ENCODE data around the gene COX4I2.
"Not testable (repeated sequence)": the region's sequence is repeated elsewhere in the genome, so short reads cannot be mapped to it uniquely, and the experiment has no call there.

The COX4I2 gene

DNA sequence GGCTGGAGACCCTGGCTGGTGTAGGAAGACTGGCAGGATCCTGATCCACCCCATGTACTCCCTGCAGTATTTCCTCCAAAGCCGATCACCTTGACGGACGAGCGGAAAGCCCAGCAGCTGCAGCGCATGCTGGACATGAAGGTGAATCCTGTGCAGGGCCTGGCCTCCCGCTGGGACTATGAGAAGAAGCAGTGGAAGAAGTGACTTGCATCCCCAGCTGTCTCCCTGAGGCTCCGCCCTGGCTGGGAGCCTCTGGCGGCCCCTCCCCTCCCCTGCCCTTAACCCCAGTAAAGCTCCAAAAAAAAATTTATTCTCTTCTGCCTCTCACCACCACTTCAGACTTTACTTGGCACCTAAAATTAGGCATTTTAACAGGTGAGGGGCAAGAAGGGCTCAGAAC, 7.0 kb downstream of the COX4I2 start:
- DNase-seq (ENCODE audit: extremely low spot score, insufficient read length, low read depth), result no peak
- no peak for FAIRE-seq

DNA sequence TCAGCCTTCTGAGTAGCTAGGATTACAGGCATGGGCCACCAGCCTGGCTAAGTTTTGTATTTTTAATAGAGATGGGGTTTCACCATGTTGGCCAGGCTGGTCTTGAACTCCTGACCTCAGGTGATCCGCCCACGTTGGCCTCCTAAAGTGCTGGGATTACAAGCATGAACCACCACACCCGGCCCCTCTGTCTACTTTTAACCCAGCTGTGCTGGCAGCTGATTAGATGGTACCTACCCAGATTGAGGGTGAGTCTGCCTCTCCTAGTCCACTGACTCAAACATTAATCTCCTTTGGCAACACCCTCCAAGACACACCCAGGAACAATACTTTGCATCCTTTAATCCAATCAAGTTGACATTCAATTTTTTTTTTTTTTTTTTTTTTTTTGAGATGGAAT, 10.4 kb downstream of the COX4I2 start:
- DNase-seq (ENCODE audit: extremely low spot score, insufficient read length, low read depth); FAIRE-seq: not testable (repeated sequence)

DNA sequence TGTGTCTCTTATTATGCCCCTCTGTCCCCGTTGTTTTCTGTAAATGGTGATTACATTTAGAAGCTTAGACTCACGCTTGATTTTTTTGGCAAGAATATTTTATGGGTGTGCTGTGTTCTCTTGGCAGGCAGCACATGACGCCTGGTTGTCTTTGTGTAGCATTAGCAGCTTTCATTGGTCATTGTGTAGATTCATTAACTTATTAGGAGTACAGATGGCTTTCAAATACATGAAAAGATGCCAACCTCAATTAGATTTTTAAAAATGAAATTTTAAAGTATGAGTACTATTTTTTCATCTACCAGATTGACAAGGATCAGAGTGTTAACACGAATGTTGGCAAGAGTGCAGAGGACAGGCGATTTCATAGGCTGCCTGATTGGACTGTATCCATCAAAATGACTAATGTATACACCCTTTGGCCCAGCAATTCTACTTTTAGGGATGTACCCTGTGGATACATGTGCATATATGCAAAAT, 15.2 kb downstream of the COX4I2 start:
- DNase-seq (ENCODE audit: extremely low spot score, insufficient read length, low read depth), result no peak
- FAIRE-seq, result no peak

DNA sequence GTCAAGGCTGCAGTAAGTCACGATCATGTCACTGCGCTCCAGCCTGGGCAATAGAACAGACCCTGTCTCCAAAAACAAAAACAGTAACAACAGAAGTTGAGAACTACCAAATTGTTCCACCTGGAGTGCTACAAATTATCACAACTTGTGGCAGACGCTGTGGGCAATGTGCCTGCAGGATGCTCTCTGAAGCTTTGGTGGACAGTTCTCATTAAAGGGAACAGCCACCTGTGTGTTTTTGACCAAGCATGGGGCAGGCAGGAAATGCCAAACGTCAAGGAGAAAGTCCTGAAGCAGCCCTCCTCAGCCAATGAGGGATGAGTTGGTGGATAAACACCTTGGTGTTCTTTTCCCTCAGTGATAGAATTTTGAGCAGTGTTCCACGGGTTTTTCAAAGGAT, 15.8 kb downstream of the COX4I2 start:
- DNase-seq (ENCODE audit: extremely low spot score, insufficient read length, low read depth) (no peak), FAIRE-seq (no peak)

DNA sequence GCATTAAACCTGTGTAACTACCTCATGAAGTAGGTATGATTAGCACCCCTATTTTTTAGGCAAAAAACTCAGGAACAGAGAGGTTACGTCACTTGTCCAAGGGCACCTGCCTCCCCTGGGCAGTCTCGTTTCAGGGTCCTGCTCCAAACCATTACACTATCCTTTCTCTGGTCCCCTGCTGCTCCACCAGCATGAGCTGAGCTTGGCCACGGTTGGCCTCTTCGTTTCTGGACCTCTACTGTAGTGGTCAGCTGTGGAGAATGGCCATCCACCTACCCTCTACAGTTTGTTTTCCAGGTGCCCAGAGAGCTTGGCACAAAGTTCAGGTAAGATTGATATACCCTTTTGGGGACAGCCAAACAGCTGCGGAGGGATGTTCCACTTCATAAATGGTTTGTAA, 16.8 kb downstream of the COX4I2 start:
- FAIRE-seq (no peak), DNase-seq (ENCODE audit: extremely low spot score, insufficient read length, low read depth) (no peak)

DNA sequence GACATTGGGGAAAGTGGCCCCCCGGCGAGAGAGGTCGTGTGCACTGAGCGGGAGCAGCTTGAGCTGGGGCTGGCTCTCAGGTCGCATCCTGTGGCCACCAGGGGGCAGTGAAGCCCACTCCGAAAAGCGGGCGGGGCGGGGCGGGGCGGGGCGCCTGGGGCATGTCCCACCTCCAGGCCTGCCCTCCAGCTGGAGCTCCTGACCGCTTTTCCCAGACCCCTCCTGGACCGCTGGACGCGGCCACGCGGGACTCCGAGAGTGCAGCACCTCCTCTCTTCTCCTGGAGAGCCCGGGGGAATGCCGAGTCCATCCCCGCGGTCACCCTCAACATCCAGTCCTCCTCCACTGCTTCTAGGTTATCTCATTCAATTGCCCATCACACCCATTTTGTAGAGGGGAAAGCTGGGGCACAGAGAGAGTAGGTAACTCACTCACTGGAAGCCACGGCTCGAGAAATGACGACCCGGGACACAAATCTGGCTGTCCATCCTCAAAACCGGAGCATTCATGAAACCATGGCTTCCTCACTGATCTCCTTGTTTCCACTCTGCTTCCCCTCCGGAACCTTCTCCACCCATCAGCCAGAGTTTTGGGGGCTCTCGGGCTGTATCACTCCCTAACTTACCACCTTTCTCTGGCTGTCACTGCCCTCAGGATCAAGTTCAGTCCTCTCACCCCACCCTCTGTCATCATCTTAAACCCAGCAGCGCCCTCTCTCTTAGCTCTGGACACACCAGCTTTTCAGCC, 24.1 kb downstream of the COX4I2 start:
- peak; percentile 73 for DNase-seq (ENCODE audit: extremely low spot score, insufficient read length, low read depth)
- no peak for FAIRE-seq

DNA sequence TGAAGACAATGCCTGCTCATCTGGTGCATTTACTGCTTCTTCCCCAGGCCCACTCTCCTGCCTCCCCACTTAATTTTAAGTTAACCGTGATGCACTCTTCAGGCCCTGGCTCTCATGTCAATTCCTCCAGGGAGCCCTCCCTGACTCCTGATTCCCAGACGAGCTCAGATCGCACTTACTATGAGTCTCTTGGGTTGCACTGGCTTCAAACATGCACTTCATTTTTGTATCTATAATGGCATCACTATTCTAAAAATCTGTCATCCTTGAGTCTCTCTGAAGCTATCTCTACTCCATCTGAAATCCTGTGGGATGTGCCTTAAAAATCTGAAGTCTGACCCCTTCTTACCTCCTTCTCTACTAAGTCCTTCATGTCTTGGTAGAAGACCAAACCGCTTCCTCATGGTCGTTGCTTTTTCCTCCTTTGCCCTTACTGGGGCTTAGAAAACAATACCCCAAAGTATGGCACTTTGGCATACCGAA, 24.7 kb downstream of the COX4I2 start:
- no peak for DNase-seq (ENCODE audit: extremely low spot score, insufficient read length, low read depth)
- no peak for FAIRE-seq

DNA sequence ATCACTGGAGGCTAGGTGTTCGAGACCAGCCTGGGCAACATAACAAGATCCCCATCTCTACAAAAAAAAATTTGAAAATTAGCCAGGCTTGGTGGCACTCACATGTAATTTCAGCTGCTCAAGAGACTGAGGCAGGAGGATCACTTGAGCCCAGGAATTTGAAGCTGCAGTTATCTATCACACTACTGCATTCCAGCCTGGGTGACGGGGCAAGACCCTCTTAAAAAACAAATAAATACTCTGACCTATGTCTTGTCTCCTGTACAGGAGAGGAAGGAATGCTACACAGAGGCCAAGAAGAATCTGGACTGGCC, 25.8 kb downstream of the COX4I2 start:
- DNase-seq (ENCODE audit: extremely low spot score, insufficient read length, low read depth) (no peak), FAIRE-seq (no peak)

DNA sequence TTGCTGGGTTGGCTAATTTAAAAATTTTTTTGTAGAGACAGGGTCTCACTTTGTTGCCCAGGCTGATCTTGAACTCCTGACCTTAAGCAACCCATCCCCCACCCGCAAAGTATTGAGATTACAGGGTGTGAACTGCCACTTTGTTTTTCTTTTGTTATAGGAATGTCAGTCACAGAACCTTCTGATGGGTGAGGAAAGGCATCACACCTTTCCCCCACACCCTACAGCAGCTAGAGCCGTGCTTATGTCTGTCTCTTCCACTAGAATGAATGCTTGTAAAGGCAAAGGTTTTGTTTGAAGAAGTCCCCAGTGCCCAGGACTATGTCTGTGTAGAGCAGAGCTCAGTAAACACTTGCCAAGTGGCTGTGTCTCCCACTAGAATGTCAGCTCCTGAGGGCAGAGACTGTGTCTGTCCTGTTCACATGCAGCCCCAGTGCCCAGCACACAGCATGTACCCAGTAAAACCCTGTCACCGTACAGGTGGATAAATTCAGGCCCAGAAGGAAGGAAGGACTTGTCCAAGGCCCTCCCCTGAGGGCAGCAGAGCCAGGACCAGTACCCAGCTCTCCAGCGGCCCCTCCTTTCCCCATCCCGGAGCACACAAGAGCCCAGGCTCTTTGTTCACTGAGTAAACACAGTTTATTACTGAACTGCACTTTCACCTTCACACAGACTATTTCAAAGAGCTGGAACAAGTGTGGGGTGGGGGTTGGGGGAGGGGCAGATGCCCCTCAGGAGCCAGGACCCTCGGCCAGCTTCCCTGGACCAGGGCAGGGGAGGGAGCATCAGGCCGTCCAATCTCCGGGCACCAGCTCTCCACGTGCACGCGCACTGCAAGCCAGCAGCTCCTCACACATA, 26.4 kb downstream of the COX4I2 start:
- DNase-seq (ENCODE audit: extremely low spot score, insufficient read length, low read depth), result no peak
- FAIRE-seq, result no peak

DNA sequence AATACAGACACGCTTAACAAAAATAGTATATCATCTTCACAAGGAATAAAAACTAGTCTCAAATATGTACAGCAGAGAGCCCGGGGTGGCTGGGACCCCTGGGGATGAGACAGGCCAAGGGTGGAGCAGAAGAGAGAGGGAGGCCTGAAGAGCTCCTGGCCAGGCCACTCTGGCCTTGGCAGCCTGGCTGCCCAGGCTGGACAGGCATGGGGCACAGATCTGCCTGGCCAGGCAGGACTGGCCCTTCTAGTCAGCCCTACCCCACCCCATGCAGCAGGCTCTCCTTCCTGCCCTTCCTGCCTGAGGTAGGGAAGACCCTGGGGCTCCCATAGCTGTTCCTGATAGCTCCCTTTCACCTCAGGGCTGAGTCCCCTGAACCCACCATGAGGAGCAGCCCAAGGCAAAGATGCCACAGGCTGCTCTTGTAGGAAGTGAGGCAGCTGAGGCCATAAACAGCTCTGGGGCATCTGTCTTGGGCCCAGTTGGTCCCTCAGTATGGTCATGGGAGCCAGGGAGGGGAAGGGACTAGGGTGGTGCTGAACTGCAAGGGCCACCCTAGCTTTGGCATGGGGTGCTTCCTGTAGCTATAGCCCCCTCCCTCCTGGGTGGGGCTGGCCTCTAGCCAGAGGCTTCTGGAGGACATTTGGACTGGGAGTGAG, 27.1 kb downstream of the COX4I2 start:
- no peak for DNase-seq (ENCODE audit: extremely low spot score, insufficient read length, low read depth)
- no peak for FAIRE-seq

DNA sequence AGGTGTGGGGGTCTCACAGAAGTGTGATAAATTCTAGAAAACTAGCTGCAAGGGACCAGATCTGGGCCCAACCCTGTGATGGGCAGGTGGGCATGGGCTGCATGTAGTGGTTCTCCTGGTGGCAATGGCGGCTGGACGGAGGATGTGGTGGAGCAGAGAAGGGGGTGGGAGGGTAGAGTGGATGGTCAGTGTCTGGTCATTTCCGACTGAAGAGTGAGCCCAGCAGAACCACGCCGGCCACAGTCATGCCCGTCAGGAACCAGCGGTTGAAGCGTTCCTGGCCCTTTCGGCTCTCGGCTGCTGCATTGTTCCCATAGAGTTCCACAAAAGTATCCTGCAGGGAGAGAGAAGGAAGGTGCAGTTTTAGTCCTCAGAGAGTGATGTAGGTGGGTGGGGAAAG, 28.0 kb downstream of the COX4I2 start:
- FAIRE-seq, result no peak

DNA sequence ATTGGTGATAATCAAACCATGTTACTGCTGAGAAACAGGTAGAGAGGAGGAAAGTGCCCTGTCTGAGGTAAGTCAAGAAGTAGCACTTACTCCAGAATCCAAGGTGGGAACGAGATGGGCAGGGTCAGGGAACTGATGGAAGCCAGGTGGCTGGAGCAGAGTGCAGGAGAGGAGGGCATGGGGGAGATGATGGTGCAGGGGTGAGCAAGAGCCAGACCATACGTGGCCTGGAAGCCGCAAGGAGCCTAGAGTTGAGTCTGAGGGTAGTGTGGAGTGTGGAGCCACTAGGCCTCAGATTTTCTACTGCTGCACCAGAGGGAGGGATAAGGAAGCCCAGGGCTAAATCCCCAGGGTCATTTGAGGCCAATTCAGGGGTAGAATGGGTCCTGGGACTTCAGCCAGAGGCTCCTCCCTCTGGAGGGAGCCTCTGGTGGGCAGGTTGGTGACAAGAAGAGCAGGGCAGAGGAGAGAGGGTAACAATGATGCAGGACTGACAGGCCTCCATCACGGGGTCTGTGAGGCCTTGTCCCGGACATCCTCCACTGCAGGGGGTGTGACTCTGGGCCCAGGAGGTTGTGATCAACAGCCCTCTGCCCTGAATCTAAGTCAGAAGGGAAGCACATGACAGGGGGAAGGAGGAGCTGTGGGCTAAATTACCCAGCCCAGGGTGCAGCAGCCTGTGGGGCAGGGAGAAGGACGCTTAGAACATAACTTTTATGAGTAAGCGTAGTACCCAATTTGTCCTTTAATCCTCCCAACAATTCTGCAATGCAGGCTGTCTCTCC, 28.7 kb downstream of the COX4I2 start:
- DNase-seq (ENCODE audit: extremely low spot score, insufficient read length, low read depth), result no peak
- no peak for FAIRE-seq

More for the DNA sequence above, 28.0 kb downstream of the COX4I2 start:
- DNase-seq (ENCODE audit: extremely low spot score, insufficient read length, low read depth), result no peak

DNA sequence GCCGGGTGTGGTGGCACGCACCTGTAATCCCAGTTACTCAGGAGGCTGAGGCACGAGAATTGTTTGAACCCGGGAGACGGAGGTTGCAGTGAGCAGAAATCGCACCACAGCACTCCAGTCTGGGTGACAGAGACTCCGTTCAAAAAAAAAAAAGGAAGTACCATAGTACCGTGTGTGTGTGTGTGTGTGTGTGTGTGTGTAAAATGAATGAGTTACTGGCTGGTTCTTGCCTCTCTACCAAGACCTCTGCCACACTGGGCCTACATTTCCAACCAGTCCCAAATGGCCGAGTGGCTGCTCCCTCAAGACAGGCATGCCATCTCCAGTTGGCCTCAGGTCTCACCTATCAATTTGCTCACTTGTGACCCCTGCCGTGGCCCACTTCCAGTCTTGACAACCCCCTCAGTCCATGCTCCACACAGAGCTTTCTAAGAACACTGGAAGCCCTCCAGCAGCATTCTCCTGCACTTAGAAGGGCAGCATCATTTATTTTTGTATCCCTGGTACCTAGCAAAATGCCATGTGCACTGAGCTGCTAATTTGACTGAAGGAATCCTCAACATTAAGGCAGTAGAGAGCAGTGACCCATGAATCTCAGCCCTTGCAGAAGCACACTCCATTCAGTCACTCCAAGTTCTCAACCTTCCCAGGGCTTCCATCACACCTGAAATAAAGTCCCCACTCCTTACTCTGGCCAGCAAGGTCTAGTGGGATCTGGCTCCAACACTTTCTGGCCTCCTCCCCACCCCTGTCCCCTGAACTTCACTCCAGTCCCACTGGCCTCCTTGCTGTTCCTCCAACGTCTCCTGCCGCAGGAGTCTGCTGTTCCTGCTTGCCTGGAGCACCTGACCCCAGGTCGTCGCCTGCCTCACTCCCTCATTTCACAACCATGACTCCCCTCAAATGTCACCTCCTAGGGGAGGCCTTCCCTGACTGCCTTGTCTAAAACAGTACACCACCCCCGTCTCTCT, 29.9 kb downstream of the COX4I2 start:
- no peak for FAIRE-seq
- no peak for DNase-seq (ENCODE audit: extremely low spot score, insufficient read length, low read depth)

DNA sequence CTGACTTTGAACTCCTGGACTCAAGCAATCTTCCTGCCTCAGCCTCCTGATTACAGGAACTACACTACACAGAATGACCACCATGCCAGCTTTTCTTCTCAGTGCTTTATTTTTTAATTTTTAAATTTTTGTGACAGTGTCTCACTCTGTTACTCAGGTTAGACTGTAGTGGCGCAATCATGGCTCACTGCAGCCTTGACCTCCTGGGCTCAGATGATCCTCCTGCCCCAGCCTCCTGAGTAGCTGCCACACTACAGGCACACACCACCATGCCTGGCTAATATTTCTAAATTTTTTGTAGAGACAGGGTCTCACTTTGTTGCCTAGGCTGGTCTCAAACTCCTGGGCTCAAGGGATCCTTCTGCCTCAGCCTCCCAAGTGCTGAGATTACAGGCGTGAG, 31.2 kb downstream of the COX4I2 start:
- not testable (repeated sequence) for FAIRE-seq; DNase-seq (ENCODE audit: extremely low spot score, insufficient read length, low read depth)

DNA sequence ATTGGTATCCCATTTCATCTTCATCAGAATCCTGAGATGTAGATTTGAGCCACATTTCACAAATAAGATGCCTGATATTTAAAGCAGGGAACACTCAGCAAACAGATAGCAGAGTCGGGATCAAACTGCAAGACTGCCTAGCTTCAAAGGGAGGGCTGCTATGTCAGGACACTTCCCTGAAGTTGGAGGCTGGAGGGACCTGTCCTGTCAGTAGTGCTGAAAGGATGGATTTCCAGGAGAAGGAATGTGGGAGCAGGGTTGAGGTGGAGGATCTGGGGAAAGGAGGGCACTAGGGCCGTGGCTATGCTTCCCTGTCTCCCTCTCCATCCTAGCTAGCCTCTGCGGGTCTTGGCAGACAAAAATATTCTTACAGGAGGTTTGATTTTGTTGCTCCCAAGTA, 32.2 kb downstream of the COX4I2 start:
- FAIRE-seq (no peak), DNase-seq (ENCODE audit: extremely low spot score, insufficient read length, low read depth) (no peak)

DNA sequence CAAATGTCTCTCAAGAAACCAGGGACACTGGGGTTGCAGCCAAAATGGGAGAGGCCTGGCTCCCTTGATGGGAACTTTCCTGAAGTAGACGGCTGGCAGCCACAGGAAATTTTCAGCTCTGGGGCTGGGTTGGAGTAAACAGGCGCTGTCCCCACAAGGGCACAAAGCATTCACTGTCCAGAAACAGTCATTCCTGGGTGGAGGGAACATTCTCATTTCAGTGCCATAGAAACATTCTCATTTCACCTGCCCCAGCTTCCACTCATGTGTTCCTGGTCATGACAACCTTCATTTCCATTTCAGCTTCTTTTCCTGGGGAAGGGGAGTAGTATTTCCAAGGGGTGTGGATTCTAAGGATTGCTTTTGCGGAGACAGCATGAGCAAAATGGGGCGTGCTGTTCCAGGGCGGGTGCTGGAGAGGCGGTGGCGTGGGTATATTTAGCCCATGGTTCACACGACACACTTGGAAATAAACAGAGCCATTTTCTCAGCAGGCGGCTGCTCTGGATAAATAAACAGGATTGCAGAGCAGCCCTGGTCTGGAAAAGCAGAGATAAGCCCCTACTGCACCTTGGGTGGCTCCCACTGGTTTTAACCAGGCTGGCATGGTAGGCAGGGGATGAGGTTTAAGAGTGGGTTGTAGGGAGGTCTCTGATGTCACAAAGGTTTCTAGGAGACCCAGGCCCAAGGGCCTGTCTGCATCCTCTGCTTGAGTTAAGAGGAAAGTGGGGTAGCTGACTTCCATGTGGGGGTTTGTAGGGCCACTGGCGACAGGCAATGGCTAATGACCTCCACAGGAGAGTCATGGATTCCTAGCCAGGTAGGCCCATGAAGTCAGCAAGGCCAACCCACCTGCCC, 32.9 kb downstream of the COX4I2 start:
- FAIRE-seq, result no peak
- no peak for DNase-seq (ENCODE audit: extremely low spot score, insufficient read length, low read depth)

DNA sequence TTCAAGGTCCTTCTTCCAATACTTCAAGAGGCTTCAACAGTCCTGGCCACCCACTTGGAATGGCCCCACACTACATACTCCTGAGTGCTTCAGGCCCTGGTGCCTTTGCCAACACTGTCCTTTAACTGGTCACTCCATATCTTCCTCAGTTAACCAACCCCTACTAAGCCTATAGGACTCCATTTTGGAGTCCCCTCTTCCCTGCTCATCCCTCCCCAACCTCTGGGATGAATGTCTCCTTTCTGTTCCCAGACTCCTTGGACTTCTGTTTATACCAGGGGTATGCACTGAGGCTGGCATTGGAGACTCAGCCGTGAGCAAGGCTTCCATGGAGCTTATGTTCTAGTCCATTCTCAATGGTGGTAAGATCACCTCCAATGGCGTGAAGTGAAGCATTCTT, 33.6 kb downstream of the COX4I2 start:
- DNase-seq (ENCODE audit: extremely low spot score, insufficient read length, low read depth), result no peak
- no peak for FAIRE-seq

DNA sequence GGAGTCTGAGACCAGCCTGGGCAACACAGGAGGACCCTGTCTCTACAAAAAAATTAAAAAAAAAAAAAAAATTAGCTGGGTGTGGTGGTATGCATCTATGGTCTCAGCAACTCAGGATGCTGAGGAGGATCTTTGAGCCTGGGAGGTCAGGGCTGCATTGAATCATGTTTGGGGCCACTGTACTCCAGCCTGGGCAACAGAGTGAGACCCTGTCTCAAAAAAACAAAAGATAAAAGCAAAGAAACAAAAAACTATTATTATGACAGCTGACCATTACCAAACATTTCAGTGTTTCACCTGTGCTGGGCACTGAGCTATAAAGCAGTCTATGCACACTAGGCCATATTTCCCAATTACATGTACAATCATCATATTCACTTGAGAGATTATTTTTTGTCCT, 35.7 kb downstream of the COX4I2 start:
- DNase-seq (ENCODE audit: extremely low spot score, insufficient read length, low read depth) (no peak), FAIRE-seq (no peak)

Measured in GM18507 (cell line).